Loucy (cell line): ENCODE measurements around the gene EFCAB14.
A peak's percentile ranks its signal among the peaks of the same experiment; 100 is the strongest.

Experiments used
- H2AFZ ChIP-seq: fragments of 200-600 bp; sonication (generic); 2 replicates; pipeline ENCODE4 v1.6.0; 2016; ENCODE audit warnings: antibody characterized with exemption, mild to moderate bottlenecking, low read length, moderate library complexity
- H3F3A ChIP-seq: fragments of 200-600 bp; 2 replicates; pipeline ENCODE4 v1.6.0; 2016; ENCODE audit warnings: antibody characterized with exemption, low read depth, mild to moderate bottlenecking
- H3K27me3 ChIP-seq: fragments of 200-600 bp; sonication (generic); 2 replicates; pipeline ENCODE4 v1.6.1; 2014; ENCODE audit warnings: low read length, mild to moderate bottlenecking; ENCODE audit not compliant: insufficient read depth, poor library complexity, severe bottlenecking
- H3K36me3 ChIP-seq: fragments of 200-600 bp; sonication (generic); 2 replicates; pipeline ENCODE4 v1.6.1; 2016; ENCODE audit warnings: low read length; ENCODE audit not compliant: insufficient read depth
- H3K4me1 ChIP-seq: fragments of 200-600 bp; sonication (generic); 2 replicates; pipeline ENCODE4 v1.5.1; 2014; ENCODE audit warnings: low read length, mild to moderate bottlenecking; ENCODE audit not compliant: insufficient read depth, poor library complexity, severe bottlenecking
- H3K4me2 ChIP-seq: fragments of 200-600 bp; sonication (generic); 2 replicates; pipeline ENCODE4 v1.6.0; 2014; ENCODE audit warnings: antibody characterized with exemption, low read length, low read depth, mild to moderate bottlenecking; ENCODE audit not compliant: poor library complexity, severe bottlenecking
- H3K4me3 ChIP-seq: fragments of 200-600 bp; sonication (generic); 2 replicates; pipeline ENCODE4 v1.5.1; 2014; ENCODE audit warnings: low read length, mild to moderate bottlenecking, mixed read lengths; ENCODE audit not compliant: poor library complexity, severe bottlenecking
- H3K79me2 ChIP-seq: fragments of 200-600 bp; sonication (generic); 2 replicates; pipeline ENCODE4 v1.6.1; 2014; ENCODE audit warnings: low read length; ENCODE audit not compliant: insufficient read depth
- H3K9ac ChIP-seq: fragments of 200-600 bp; sonication (generic); 2 replicates; pipeline ENCODE4 v1.6.0; 2014; ENCODE audit warnings: mild to moderate bottlenecking, low read depth, low read length, moderate library complexity; ENCODE audit not compliant: poor library complexity, severe bottlenecking
- H3K9me2 ChIP-seq: fragments of 200-600 bp; sonication (generic); replicated peaks from 2 replicates; pipeline ENCODE4 v1.6.1; 2016; ENCODE audit warnings: low read depth, low read length, mixed read lengths
- H3K9me3 ChIP-seq: fragments of 200-600 bp; sonication (generic); 2 replicates; pipeline ENCODE4 v1.6.1; 2014; ENCODE audit warnings: mild to moderate bottlenecking, antibody characterized with exemption, low read length, low read depth; ENCODE audit not compliant: insufficient read depth
- H4K20me1 ChIP-seq: fragments of 200-600 bp; sonication (generic); 2 replicates; pipeline ENCODE4 v1.6.0; 2014; ENCODE audit warnings: antibody characterized with exemption, low read length, mild to moderate bottlenecking; ENCODE audit not compliant: insufficient read depth, poor library complexity, severe bottlenecking
- EZH2phosphoT487 ChIP-seq: fragments of 200-600 bp; IDR thresholded peaks from 2 replicates; pipeline ENCODE4 v1.6.1; 2018; ENCODE audit warnings: antibody characterized with exemption, mild to moderate bottlenecking, moderate library complexity, borderline replicate concordance
- TF ChIP-seq, protein P1 (sequence below): fragments of 200-600 bp; sonication (generic); conservative IDR thresholded peaks from 2 replicates; pipeline ENCODE4 v1.5.1; 2014; ENCODE audit warnings: mild to moderate bottlenecking, antibody characterized with exemption, low read length

The EFCAB14 gene

DNA sequence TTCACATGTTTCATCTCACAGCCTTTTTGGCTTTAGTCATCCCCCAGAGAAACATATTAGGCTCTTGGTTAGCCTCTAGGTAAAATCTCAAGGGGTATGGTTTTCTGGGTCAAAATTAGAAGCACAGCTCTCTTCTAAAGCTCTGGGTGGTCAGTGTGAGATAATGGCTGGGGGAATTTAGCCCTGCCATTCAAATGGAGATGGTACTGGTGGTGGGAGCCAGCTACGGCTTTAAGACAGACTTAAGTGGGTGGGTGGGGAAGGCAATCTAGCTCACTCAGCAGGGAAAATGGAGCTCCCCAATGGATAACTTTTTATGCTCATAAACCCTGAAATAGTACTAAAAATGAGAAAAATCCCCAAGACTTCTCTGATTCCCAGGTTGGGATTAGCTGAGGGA, 41.6 kb downstream of the EFCAB14 start:
- H4K20me1 ChIP-seq: no peaks in the 10 kb centered on the region
- H3K4me2 ChIP-seq: no peak overlapping the region
- no peak overlapping the region for H2AFZ ChIP-seq
- H3K9me2 ChIP-seq: no peaks in the 10 kb centered on the region
- no peaks in the 10 kb centered on the region for H3K79me2 ChIP-seq
- no peaks in the 10 kb centered on the region for H3K27me3 ChIP-seq
- peaks cover 16% of the 10 kb centered on the region for H3K4me1 ChIP-seq
- peaks cover 76% of the 10 kb centered on the region for H3K36me3 ChIP-seq
- no peaks in the 10 kb centered on the region for H3F3A ChIP-seq
- H3K9ac ChIP-seq: no peak overlapping the region
- TF ChIP-seq, protein P1, sequence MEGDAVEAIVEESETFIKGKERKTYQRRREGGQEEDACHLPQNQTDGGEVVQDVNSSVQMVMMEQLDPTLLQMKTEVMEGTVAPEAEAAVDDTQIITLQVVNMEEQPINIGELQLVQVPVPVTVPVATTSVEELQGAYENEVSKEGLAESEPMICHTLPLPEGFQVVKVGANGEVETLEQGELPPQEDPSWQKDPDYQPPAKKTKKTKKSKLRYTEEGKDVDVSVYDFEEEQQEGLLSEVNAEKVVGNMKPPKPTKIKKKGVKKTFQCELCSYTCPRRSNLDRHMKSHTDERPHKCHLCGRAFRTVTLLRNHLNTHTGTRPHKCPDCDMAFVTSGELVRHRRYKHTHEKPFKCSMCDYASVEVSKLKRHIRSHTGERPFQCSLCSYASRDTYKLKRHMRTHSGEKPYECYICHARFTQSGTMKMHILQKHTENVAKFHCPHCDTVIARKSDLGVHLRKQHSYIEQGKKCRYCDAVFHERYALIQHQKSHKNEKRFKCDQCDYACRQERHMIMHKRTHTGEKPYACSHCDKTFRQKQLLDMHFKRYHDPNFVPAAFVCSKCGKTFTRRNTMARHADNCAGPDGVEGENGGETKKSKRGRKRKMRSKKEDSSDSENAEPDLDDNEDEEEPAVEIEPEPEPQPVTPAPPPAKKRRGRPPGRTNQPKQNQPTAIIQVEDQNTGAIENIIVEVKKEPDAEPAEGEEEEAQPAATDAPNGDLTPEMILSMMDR: no peak
- TF ChIP-seq EZH2phosphoT487: no peak
- no peaks in the 10 kb centered on the region for H3K9me3 ChIP-seq
- no peak overlapping the region for H3K4me3 ChIP-seq

GRCh38 chr1:46676531-46676930, 42.4 kb downstream of the EFCAB14 start:
- no peaks in the 10 kb centered on the region for H4K20me1 ChIP-seq
- H3K79me2 ChIP-seq: no peaks in the 10 kb centered on the region
- H3K9ac ChIP-seq: peak overlapping the region; percentile 42
- peaks cover 68% of the 10 kb centered on the region for H3K36me3 ChIP-seq
- H2AFZ ChIP-seq: no peak overlapping the region
- TF ChIP-seq EZH2phosphoT487: no peak
- TF ChIP-seq, protein P1: no peak
- no peaks in the 10 kb centered on the region for H3K27me3 ChIP-seq
- H3K9me3 ChIP-seq: no peaks in the 10 kb centered on the region
- H3F3A ChIP-seq: no peaks in the 10 kb centered on the region
- no peaks in the 10 kb centered on the region for H3K9me2 ChIP-seq
- H3K4me3 ChIP-seq: no peak overlapping the region
- no peak overlapping the region for H3K4me2 ChIP-seq
- H3K4me1 ChIP-seq: peaks cover 16% of the 10 kb centered on the region

DNA sequence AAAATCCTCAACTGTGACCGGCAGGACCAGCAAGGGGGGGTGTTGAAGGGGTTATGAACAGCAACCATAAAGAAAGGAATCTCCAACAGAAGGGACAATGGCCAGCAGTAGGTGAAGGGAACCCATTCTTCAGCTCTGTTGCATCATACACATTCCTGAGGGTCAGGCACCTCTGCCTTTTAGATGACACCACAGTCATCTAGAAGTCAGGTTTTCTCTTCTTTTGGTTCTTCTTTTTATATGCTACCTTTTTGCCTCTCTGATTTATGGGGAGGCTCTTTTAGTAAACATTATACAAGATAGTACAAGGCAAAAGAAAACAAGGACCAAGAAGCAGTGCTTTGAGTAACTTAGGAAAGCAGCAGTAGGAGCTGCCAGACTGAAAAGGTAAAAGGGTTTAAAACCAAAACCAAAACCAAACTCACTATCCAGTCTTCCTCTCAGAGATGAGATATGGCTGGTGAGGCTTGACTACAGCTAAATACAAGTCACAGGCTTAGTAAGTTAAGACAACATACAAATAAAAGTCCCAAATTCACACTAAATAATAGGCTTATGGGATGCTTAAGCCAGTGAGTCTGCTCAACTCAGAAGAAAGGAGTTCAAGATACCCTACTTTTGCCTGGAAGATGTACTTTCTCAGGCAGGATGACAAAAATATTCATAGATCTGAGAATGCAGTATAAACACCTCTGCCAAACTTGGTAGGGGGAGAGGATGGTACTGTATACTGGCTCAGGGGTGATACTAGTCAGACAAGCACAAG, 43.2 kb downstream of the EFCAB14 start:
- Histone ChIP-seq H3K9me2 (no peaks in the 10 kb centered on the region), H4K20me1 (no peaks in the 10 kb centered on the region), H3K79me2 (no peaks in the 10 kb centered on the region), H3K4me1 (peaks cover 16% of the 10 kb centered on the region), H3K9ac (peak overlapping the region; percentile 42), H3K36me3 (peaks cover 60% of the 10 kb centered on the region), H2AFZ (no peak overlapping the region), H3K4me3 (no peak overlapping the region), H3K27me3 (no peaks in the 10 kb centered on the region), H3K4me2 (peak overlapping the region; percentile 38), H3F3A (no peaks in the 10 kb centered on the region), H3K9me3 (no peaks in the 10 kb centered on the region)
- TF ChIP-seq, protein P1: no peak
- no peak for TF ChIP-seq EZH2phosphoT487
